GM18519 (cell line): ENCODE data around the gene TEX54.

Experiments
- ATAC-seq: cut with Tn5 transposase; IDR thresholded peaks from one replicate; pipeline ENCODE4 v1.9.1; 2021; ENCODE audit warnings: mild to moderate bottlenecking, moderate library complexity; ENCODE audit not compliant: unreplicated experiment, low FRiP score

TEX54 gene

DNA sequence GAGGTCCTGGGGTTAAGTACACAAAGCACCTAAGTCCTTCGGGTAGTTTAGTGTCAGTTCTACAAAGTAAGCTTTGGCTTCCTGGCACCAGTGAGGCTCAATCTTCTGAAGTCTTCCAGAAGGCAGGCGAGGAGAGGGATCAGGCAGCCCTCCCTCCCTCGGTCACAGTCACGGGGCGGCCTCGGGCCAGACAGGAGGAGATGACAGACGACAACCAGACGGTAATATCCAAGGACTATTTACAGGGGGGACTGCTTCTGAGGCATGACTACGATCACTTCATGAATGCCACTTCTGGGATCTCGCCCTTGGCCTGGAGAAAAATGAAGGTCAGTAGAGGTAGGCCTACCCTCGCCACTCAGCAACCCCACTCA is 40.5 kb downstream of the TEX54 start:
- ATAC-seq, result peak; percentile 3

GRCh38 chr11:62791501-62792201 is 41.0 kb downstream of the TEX54 start, which contains the start of gene TMEM223:
TMEM223 (minus strand) TSS chr11:62792006; CDS start chr11:62791994, 12 bp downstream.
- ATAC-seq, result peak; percentile 36

DNA sequence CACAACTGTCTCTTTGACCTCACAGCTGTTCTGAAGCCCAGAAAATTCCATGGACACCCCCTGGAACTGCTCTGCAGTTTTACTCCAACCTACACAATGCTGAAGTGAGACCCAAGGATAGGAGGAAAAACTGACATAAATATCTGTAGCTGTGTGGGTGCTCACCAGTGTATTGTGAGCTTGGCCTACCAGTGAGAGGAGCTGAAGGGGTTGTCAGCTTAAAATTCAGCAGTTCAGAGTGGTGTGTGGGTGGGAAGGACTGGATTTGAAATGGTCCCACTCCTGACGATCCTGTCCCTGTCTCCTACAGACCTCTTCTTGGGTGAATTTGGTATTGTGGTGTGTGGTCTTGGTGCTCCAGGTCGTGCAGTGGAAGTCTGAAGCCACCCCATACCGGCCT is 43.1 kb downstream of the TEX54 start:
- no peak for ATAC-seq

GRCh38 chr11:62788991-62789390 is 43.6 kb downstream of the TEX54 start:
- ATAC-seq, result no peak

DNA sequence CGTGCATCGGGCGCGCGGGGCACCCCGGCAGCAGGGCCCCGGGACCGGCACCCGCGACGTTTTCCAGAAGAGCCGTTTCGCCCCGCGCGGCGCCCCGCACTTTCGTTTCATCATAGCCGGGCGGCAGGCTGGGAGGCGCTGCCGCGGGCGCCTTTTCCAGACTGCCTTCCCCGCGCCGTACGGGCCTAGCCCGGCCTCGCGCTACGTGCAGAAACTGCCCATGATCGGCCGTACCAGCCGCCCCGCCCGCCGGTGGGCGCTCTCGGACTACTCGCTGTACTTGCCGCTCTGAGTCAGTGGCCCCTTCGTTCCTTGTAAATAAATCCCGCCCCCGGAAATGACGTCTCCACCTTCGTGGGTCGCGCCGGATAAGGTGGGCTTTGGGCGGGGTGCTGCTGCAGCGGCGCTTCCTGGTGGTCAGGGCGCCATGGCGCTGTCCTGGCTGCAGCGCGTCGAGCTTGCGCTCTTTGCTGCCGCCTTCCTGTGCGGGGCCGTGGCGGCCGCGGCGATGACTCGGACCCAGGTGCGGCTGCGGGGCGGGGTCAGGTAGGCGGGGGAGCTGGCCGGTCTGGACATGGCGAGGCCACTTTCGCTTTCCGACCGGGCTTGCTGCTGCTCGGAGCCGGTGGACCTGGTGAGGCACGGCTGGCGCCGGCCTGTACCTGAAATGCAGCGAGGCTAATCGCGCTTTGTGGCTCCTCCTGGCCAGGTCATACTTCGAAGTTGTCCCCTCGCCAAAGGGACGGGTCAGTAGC is 45.5 kb downstream of the TEX54 start, which contains the start of gene TMEM179B:
Gene TMEM179B (plus strand): TSS at position 398 of the 755 bp plus-strand sequence. CDS start 30 bp downstream, at position 428.
- peak; percentile 39 for ATAC-seq

DNA sequence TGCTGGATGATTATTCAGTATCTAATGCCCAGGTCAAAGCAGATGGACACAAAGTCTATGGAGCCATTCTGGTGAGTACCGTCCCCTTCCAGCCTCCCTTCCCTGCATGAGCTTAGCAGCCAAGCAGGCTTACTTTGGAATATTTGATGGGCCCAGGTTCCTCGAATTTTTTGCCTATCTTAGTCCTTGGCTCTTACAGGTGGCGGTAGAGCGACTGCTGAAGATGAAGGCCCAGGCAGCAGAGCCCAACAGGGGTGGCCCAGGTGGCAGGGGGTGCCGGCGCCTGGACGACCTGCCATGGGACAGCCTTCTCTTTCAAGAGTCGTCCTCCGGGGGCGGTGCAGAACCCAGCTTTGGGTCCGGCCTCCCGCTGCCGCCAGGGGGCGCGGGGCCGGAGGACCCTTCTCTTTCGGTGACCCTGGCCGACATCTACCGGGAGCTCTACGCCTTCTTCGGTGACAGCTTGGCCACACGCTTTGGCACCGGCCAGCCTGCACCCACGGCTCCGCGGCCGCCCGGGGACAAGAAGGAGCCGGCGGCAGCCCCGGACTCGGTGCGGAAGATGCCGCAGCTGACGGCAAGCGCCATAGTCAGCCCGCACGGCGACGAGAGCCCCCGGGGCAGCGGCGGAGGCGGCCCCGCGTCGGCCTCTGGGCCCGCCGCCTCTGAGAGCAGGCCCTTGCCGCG is 46.2 kb downstream of the TEX54 start:
- ATAC-seq, result peak; percentile 31

GRCh38 chr11:62782753-62783152 is 49.9 kb downstream of the TEX54 start:
- no peak for ATAC-seq
